ENCODE data around the gene PCDHA7. TPM values are rescaled to one million over a fixed set of nuclear protein-coding genes. Genes with fewer than 3 reads are reported as not detected.
A peak's percentile ranks its signal among the peaks of the same experiment; 100 is the strongest.
"Not testable (repeated sequence)": the region's sequence is repeated elsewhere in the genome, so short reads cannot be mapped to it uniquely, and the experiment has no call there.

The PCDHA7 gene
- polyA plus RNA-seq, 1 experiment, result 0.09 TPM

DNA sequence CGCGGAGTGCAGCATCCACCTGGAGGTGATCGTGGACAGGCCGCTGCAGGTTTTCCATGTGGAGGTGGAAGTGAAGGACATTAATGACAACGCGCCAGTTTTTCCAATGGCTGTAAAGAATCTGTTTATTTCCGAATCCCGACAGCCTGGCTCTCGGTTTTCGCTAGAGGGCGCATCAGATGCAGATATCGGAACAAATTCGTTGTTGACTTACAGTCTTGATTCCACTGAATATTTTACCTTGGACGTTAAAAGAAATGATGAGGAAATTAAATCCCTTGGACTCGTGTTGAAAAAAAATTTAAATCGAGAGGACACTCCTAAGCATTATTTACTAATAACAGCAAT is 32.6 kb upstream of the PCDHA7 start:
- TF ChIP-seq, protein P1, sequence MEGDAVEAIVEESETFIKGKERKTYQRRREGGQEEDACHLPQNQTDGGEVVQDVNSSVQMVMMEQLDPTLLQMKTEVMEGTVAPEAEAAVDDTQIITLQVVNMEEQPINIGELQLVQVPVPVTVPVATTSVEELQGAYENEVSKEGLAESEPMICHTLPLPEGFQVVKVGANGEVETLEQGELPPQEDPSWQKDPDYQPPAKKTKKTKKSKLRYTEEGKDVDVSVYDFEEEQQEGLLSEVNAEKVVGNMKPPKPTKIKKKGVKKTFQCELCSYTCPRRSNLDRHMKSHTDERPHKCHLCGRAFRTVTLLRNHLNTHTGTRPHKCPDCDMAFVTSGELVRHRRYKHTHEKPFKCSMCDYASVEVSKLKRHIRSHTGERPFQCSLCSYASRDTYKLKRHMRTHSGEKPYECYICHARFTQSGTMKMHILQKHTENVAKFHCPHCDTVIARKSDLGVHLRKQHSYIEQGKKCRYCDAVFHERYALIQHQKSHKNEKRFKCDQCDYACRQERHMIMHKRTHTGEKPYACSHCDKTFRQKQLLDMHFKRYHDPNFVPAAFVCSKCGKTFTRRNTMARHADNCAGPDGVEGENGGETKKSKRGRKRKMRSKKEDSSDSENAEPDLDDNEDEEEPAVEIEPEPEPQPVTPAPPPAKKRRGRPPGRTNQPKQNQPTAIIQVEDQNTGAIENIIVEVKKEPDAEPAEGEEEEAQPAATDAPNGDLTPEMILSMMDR (IDR thresholded peaks at IDR 0.05; ENCODE audit: low read depth, low read length), result 0 out of 2 replicates have a peak, but pooled peaks have one; percentile 15
- no peaks in the 10 kb centered on the region for H3K27me3 ChIP-seq (ENCODE audit: control insufficient read depth, insufficient read depth, low read length)
- no peak overlapping the region for H3K27ac ChIP-seq (ENCODE audit: low read depth, low read length)
- H3K4me3 ChIP-seq (ENCODE audit: low read depth, low read length), result no peak overlapping the region
- ChIA-PET POLR2A (no interaction called here), CTCF (no interaction called here)
- peaks cover 30% of the 10 kb centered on the region for H3K9me3 ChIP-seq (ENCODE audit: control insufficient read depth, insufficient read depth, low read length)
- DNase-seq (ENCODE audit: low read depth, low spot score), result no peak

DNA sequence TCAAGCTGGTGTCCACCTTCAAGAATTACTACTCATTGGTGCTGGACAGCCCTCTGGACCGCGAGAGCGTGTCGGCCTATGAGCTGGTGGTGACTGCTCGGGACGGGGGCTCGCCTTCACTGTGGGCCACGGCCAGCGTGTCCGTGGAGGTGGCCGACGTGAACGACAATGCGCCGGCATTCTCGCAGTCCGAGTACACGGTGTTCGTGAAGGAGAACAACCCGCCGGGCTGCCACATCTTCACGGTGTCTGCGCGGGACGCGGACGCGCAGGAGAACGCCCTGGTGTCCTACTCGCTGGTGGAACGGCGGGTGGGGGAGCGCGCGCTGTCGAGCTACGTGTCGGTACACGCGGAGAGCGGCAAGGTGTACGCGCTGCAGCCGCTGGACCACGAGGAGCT is 31.7 kb upstream of the PCDHA7 start:
- DNase-seq (ENCODE audit: low read depth, low spot score); POLR2A ChIA-PET; H3K27me3 ChIP-seq (ENCODE audit: control insufficient read depth, insufficient read depth, low read length); CTCF ChIA-PET; H3K27ac ChIP-seq (ENCODE audit: low read depth, low read length); H3K4me3 ChIP-seq (ENCODE audit: low read depth, low read length): not testable (repeated sequence)
- peaks cover 29% of the 10 kb centered on the region for H3K9me3 ChIP-seq (ENCODE audit: control insufficient read depth, insufficient read depth, low read length)

DNA sequence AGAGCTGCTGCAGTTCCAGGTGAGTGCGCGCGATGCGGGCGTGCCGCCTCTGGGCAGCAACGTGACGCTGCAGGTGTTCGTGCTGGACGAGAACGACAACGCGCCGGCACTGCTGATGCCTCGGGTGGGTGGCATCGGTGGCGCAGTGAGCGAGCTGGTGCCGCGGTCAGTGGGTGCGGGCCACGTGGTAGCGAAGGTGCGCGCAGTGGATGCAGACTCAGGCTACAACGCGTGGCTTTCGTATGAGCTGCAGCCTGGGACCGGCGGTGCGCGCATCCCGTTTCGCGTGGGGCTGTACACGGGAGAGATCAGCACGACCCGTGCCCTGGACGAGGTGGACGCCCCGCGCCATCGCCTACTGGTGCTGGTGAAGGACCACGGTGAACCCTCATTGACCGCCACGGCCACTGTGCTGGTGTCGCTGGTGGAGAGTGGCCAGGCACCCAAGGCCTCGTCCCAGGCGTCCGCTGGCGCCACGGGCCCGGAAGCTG is 31.2 kb upstream of the PCDHA7 start:
- DNase-seq (ENCODE audit: low read depth, low spot score), result no peak
- Histone ChIP-seq H3K4me3 (ENCODE audit: low read depth, low read length) (no peak overlapping the region), H3K27me3 (ENCODE audit: control insufficient read depth, insufficient read depth, low read length) (no peaks in the 10 kb centered on the region), H3K9me3 (ENCODE audit: control insufficient read depth, insufficient read depth, low read length) (peaks cover 33% of the 10 kb centered on the region), H3K27ac (ENCODE audit: low read depth, low read length) (no peak overlapping the region)
- TF ChIP-seq, protein P1 (IDR thresholded peaks at IDR 0.05; ENCODE audit: low read depth, low read length), result no peak
- CTCF ChIA-PET, result no interaction called here
- POLR2A ChIA-PET, result no interaction called here

DNA sequence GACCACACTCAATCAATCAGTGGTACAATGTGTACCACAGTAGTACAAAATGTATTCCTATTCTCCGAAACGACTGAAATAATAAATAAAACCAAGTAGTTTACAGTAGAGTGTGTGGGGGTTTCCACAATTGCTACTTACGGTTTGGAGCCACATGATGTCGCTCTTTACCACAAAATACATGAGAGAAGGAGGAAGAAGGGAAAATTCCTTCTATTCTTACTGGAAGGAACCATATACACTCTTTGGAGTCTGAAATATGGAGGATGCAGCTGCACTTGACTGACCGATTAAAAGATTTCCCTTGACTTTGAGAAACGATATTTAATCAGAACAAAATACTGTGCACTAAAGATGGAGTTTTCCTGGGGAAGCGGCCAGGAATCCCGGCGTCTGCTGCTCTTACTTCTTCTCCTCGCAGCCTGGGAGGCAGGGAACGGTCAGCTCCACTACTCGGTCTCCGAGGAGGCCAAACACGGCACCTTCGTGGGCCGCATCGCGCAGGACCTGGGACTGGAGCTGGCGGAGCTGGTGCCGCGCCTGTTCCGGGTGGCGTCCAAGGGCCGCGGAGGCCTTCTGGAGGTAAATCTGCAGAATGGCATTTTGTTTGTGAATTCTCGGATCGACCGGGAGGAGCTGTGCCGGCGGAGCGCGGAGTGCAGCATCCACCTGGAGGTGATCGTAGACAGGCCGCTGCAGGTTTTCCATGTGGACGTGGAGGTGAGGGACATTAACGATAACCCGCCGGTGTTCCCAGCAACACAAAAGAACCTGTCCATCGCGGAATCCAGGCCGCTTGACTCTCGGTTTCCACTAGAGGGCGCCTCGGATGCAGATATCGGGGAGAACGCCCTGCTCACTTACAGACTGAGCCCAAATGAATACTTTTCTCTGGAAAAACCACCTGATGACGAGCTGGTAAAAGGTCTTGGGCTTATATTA is 27.0 kb upstream of the PCDHA7 start, which contains the start of gene PCDHA4:
TSS of gene PCDHA4 (plus strand) at position 235 of the 942 bp plus-strand sequence.
- ChIA-PET POLR2A (no interaction called here), CTCF (no interaction called here)
- no peak for DNase-seq (ENCODE audit: low read depth, low spot score)
- TF ChIP-seq, protein P1 (IDR thresholded peaks at IDR 0.05; ENCODE audit: low read depth, low read length), result 0 out of 2 replicates have a peak, but pooled peaks have one; percentile 13
- Histone ChIP-seq H3K9me3 (ENCODE audit: control insufficient read depth, insufficient read depth, low read length) (peaks cover 36% of the 10 kb centered on the region), H3K27ac (ENCODE audit: low read depth, low read length) (no peak within 1 kb of the TSS), H3K4me3 (ENCODE audit: low read depth, low read length) (no peak within 1 kb of the TSS), H3K27me3 (ENCODE audit: control insufficient read depth, insufficient read depth, low read length) (no peaks in the 10 kb centered on the region)

DNA sequence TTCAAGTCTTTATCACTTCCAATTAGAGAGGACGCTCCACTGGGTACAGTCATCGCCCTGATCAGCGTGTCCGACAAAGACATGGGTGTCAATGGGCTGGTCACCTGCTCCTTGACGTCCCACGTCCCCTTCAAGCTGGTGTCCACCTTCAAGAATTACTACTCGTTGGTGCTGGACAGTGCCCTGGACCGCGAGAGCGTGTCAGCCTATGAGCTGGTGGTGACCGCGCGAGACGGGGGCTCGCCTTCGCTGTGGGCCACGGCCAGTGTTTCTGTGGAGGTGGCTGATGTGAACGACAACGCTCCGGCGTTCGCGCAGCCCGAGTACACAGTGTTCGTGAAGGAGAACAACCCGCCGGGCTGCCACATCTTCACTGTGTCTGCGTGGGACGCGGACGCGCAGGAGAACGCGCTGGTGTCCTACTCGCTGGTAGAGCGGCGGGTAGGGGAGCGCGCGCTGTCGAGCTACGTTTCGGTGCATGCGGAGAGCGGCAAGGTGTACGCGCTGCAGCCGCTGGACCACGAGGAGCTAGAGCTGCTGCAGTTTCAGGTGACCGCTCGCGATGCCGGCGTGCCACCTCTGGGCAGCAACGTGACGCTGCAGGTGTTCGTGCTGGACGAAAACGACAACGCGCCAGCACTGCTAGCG is 25.7 kb upstream of the PCDHA7 start:
- DNase-seq (ENCODE audit: low read depth, low spot score); POLR2A ChIA-PET; H3K4me3 ChIP-seq (ENCODE audit: low read depth, low read length); H3K27me3 ChIP-seq (ENCODE audit: control insufficient read depth, insufficient read depth, low read length); CTCF ChIA-PET; H3K27ac ChIP-seq (ENCODE audit: low read depth, low read length): not testable (repeated sequence)
- H3K9me3 ChIP-seq (ENCODE audit: control insufficient read depth, insufficient read depth, low read length), result peaks cover 24% of the 10 kb centered on the region

DNA sequence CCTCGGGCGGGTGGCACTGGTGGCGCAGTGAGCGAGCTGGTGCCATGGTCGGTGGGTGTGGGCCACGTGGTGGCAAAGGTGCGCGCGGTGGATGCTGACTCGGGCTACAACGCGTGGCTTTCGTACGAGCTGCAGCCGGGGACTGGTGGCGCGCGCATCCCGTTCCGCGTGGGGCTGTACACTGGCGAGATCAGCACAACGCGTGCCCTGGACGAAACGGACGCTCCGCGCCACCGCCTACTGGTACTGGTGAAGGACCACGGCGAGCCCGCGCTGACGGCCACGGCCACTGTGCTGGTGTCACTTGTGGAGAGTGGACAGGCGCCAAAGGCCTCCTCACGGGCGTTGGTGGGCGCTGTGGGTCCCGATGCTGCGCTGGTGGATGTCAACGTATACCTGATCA is 25.2 kb upstream of the PCDHA7 start:
- CTCF ChIA-PET, result no interaction called here
- POLR2A ChIA-PET, result no interaction called here
- no peak overlapping the region for H3K27ac ChIP-seq (ENCODE audit: low read depth, low read length)
- no peak for DNase-seq (ENCODE audit: low read depth, low spot score)
- no peak overlapping the region for H3K4me3 ChIP-seq (ENCODE audit: low read depth, low read length)
- H3K9me3 ChIP-seq (ENCODE audit: control insufficient read depth, insufficient read depth, low read length), result peaks cover 23% of the 10 kb centered on the region
- TF ChIP-seq, protein P1 (IDR thresholded peaks at IDR 0.05; ENCODE audit: low read depth, low read length), result no peak
- H3K27me3 ChIP-seq (ENCODE audit: control insufficient read depth, insufficient read depth, low read length), result no peaks in the 10 kb centered on the region
